Fibroblast of the aortic adventitia (primary cell): ENCODE data around the gene SCG3. TPM values are rescaled to one million over a fixed set of nuclear protein-coding genes. Genes with fewer than 3 reads are reported as not detected.

ENCODE experiments used
- DNase-seq: peaks from one replicate; pipeline ENCODE4 v3.0.0-alpha.2; 2010; ENCODE audit warnings: low read depth
- H3K4me3 ChIP-seq: 2 replicates; pipeline ENCODE4 v1.5.1; 2011; ENCODE audit warnings: low read depth, mild to moderate bottlenecking, control low read depth, low read length, moderate library complexity
- CTCF ChIP-seq: IDR thresholded peaks from 2 replicates; pipeline ENCODE4 v1.5.1; 2011; ENCODE audit warnings: mild to moderate bottlenecking, low read length, control low read depth, inconsistent platforms; ENCODE audit not compliant: insufficient read depth
- total RNA-seq: library from RNA; depleted of rRNA; stranded (reverse); fragments of >200 nt; gene quantifications from 2 replicates; pipeline ENCODE4 v1.2.3, GENCODE V29; 2012; ENCODE audit warnings: low replicate concordance

Gene SCG3
- total RNA-seq, 1 donor: not detected

GRCh38 chr15:51768018-51768417, 86.7 kb downstream of the SCG3 start:
- no peak for DNase-seq
- no peak for TF ChIP-seq CTCF
- no peak overlapping the region for H3K4me3 ChIP-seq

Other genes starting within 250 kb of the SCG3 start
- 26.6 and 29.5 TPM in 2 replicates for gene DMXL2, start 58.7 kb upstream of the SCG3 start, total RNA-seq
- gene LYSMD2, start 56.2 kb downstream of the SCG3 start, total RNA-seq: 3.1 and 7.6 TPM in 2 replicates
- 11.2 and 18.9 TPM in 2 replicates for gene TMOD2, start 70.1 kb downstream of the SCG3 start, total RNA-seq
- 21.3 and 53.0 TPM in 2 replicates for gene TMOD3, start 148.2 kb downstream of the SCG3 start, total RNA-seq